Neuronal stem cell (in vitro differentiated cells): ENCODE results near the gene GAR1.

Experiments
- DNase-seq: peaks from one replicate; pipeline ENCODE4 v3.0.0-alpha.2; 2013; ENCODE audit warnings: low spot score
- H2AFZ ChIP-seq: one replicate; pipeline ENCODE4 v1.6.1; 2013; ENCODE audit warnings: mild to moderate bottlenecking, low read length, inconsistent platforms
- H2AK5ac ChIP-seq: 2 replicates; pipeline ENCODE4 v1.6.1; 2013; ENCODE audit warnings: low read depth, mild to moderate bottlenecking, inconsistent platforms, low read length, moderate library complexity, mixed read lengths
- H2BK120ac ChIP-seq: 2 replicates; pipeline ENCODE4 v1.6.1; 2013; ENCODE audit warnings: low read depth, mild to moderate bottlenecking, inconsistent platforms, low read length, moderate library complexity, mixed read lengths
- H2BK12ac ChIP-seq: one replicate; pipeline ENCODE4 v1.6.1; 2013; ENCODE audit warnings: low read length, inconsistent platforms
- H2BK15ac ChIP-seq: 2 replicates; pipeline ENCODE4 v1.6.1; 2013; ENCODE audit warnings: mild to moderate bottlenecking, low read length, inconsistent platforms, mixed read lengths
- H2BK5ac ChIP-seq: one replicate; pipeline ENCODE4 v1.6.1; 2013; ENCODE audit warnings: inconsistent platforms, mild to moderate bottlenecking, low read length, moderate library complexity
- H3K14ac ChIP-seq: one replicate; pipeline ENCODE4 v1.6.1; 2013; ENCODE audit warnings: low read length, inconsistent platforms
- H3K18ac ChIP-seq: 2 replicates; pipeline ENCODE4 v1.6.1; 2013; ENCODE audit warnings: low read length, inconsistent platforms
- H3K23ac ChIP-seq: 2 replicates; pipeline ENCODE4 v1.6.1; 2013; ENCODE audit warnings: low read depth, mild to moderate bottlenecking, mixed read lengths, low read length, inconsistent platforms; ENCODE audit not compliant: poor library complexity
- H3K27ac ChIP-seq: replicated peaks from 3 replicates; pipeline ENCODE4 v1.5.1; 2013; ENCODE audit warnings: low read length, inconsistent platforms
- H3K27me3 ChIP-seq, 3 experiments: 2 replicates each; pipeline ENCODE4 v1.6.1; 2013; ENCODE audit warnings: low read length in 3 of 3, mild to moderate bottlenecking in 2 of 3, inconsistent platforms in 1 of 3, low read depth in 1 of 3, mixed read lengths in 1 of 3, moderate library complexity in 1 of 3; ENCODE audit not compliant: control insufficient read depth in 3 of 3, insufficient read depth in 3 of 3
- H3K36me3 ChIP-seq, 2 donors: replicated peaks in 1 of 2; 2 replicates each; pipeline ENCODE4 v1.6.1; 2013; ENCODE audit warnings: low read length in 2 of 2; ENCODE audit not compliant: control insufficient read depth in 2 of 2, insufficient read depth in 2 of 2
- H3K4ac ChIP-seq: 2 replicates; pipeline ENCODE4 v1.6.1; 2013; ENCODE audit warnings: inconsistent platforms, mild to moderate bottlenecking, low read length, moderate library complexity
- H3K4me1 ChIP-seq, 2 donors: 1 replicate in 1 of 2; 2 replicates in 1 of 2; pipeline ENCODE4 v1.6.1; 2013; ENCODE audit warnings: low read length in 2 of 2, low read depth in 1 of 2; ENCODE audit not compliant: control insufficient read depth in 2 of 2, insufficient read depth in 1 of 2
- H3K4me2 ChIP-seq: one replicate; pipeline ENCODE4 v1.6.1; 2013; ENCODE audit warnings: mild to moderate bottlenecking, low read length, inconsistent platforms; ENCODE audit not compliant: insufficient read depth, poor library complexity, severe bottlenecking
- H3K4me3 ChIP-seq, 2 donors: 2 replicates each; pipeline ENCODE4 v1.5.1; 2013; ENCODE audit warnings: low read length in 2 of 2, mild to moderate bottlenecking in 2 of 2, inconsistent platforms in 1 of 2, moderate library complexity in 1 of 2
- H3K79me1 ChIP-seq: one replicate; pipeline ENCODE4 v1.6.1; 2013; ENCODE audit warnings: low read depth, mild to moderate bottlenecking, inconsistent platforms, low read length, moderate library complexity
- H3K9ac ChIP-seq: one replicate; pipeline ENCODE4 v1.6.1; 2013; ENCODE audit warnings: mild to moderate bottlenecking, low read depth, low read length, inconsistent platforms; ENCODE audit not compliant: poor library complexity
- H3K9me3 ChIP-seq, 2 donors: replicated peaks in 1 of 2; 2 replicates each; pipeline versions ENCODE3 to v1.6.1; 2013; ENCODE audit warnings: low read length in 2 of 2, mild to moderate bottlenecking in 2 of 2, inconsistent platforms in 1 of 2, low read depth in 1 of 2, mixed read lengths in 1 of 2, moderate library complexity in 1 of 2; ENCODE audit not compliant: control insufficient read depth in 2 of 2, insufficient read depth in 1 of 2
- H4K8ac ChIP-seq: one replicate; pipeline ENCODE4 v1.6.1; 2013; ENCODE audit warnings: low read depth, mild to moderate bottlenecking, inconsistent platforms, low read length, moderate library complexity
- H4K91ac ChIP-seq: one replicate; pipeline ENCODE4 v1.6.1; 2013; ENCODE audit warnings: low read length, low read depth, mild to moderate bottlenecking, inconsistent platforms; ENCODE audit not compliant: poor library complexity
- WGBS, 2 donors: extraction: QIAGEN DNeasy Blood & Tissue Kit; methylation state at CpG; one replicate each; pipeline ENCODE4 v1.1.7; 2013; ENCODE audit warnings: missing lambda C conversion rate in 2 of 2, mixed read lengths in 1 of 2; ENCODE audit not compliant: insufficient read length in 2 of 2, insufficient replicate concordance in 1 of 2; ENCODE audit errors: extremely low coverage in 2 of 2; 5-methylcytosine and 5-hydroxymethylcytosine counted together

Gene GAR1

GRCh38 chr4:109816082-109816442 lies 500 bp downstream of the GAR1 start:
- Histone ChIP-seq H3K27ac (no peak overlapping the region), H2BK5ac (peak overlapping the region; percentile 17), H3K4me1 (peaks cover 5% of the 10 kb centered on the region in 2 donors), H3K4me3 (peak overlapping the region; percentile 92 to 96), H2BK120ac (no peak overlapping the region), H4K91ac (no peak overlapping the region), H4K8ac (no peak overlapping the region), H2AFZ (peak overlapping the region; percentile 90), H2BK15ac (no peak overlapping the region), H3K9me3 (no peaks in the 10 kb centered on the region), H3K23ac (peak overlapping the region; percentile 52), H3K36me3 (peaks cover 9 to 43% of the 10 kb centered on the region in 2 donors), H2AK5ac (no peak overlapping the region), H3K18ac (no peak overlapping the region), H3K4ac (no peak overlapping the region), H3K27me3 (no peaks in the 10 kb centered on the region), H3K79me1 (peaks cover 6% of the 10 kb centered on the region), H3K9ac (peak overlapping the region; percentile 87), H2BK12ac (no peak overlapping the region), H3K14ac (no peak overlapping the region), H3K4me2 (peak overlapping the region; percentile 60)
- no peak for DNase-seq
- WGBS, 2 donors, result no CpG with 5 or more reads among the region's 19 CpGs

- no peak overlapping the region for H2BK12ac ChIP-seq
- H3K79me1 ChIP-seq, result peaks cover 6% of the 10 kb centered on the region
- WGBS, 2 donors, result no CpG with 5 or more reads among the region's 1 CpG
- H3K4me3 ChIP-seq, result peak overlapping the region in 1 of 2 donors; percentile 96
- no peak overlapping the region for H3K4ac ChIP-seq
- H2BK15ac ChIP-seq, result no peak overlapping the region
- H3K9ac ChIP-seq, result no peak overlapping the region
- no peak overlapping the region for H3K4me2 ChIP-seq
- H3K14ac ChIP-seq, result no peak overlapping the region
- H2BK5ac ChIP-seq, result no peak overlapping the region
- H3K18ac ChIP-seq, result no peak overlapping the region
- no peak overlapping the region for H4K91ac ChIP-seq
- H3K9me3 ChIP-seq, result no peaks in the 10 kb centered on the region
- no peak overlapping the region for H3K27ac ChIP-seq
- H3K23ac ChIP-seq, result no peak overlapping the region
- H2AFZ ChIP-seq, result no peak overlapping the region
- no peak overlapping the region for H2AK5ac ChIP-seq
- no peak overlapping the region for H2BK120ac ChIP-seq
- H4K8ac ChIP-seq, result no peak overlapping the region
- H3K4me1 ChIP-seq, result peaks cover 5% of the 10 kb centered on the region in 2 donors
- peaks cover 10 to 50% of the 10 kb centered on the region in 2 donors for H3K36me3 ChIP-seq
- H3K27me3 ChIP-seq, result no peaks in the 10 kb centered on the region
- DNase-seq, result no peak
Measured at GRCh38 chr4:109816894-109817293, 1.3 kb downstream of the GAR1 start.

GRCh38 chr4:109818268-109818667 lies 2.7 kb downstream of the GAR1 start:
- no peak overlapping the region for H4K91ac ChIP-seq
- H3K14ac ChIP-seq, result no peak overlapping the region
- no peak overlapping the region for H3K4me2 ChIP-seq
- H4K8ac ChIP-seq, result no peak overlapping the region
- H3K4ac ChIP-seq, result no peak overlapping the region
- no peak overlapping the region for H3K9ac ChIP-seq
- DNase-seq, result no peak
- no peak overlapping the region for H2BK12ac ChIP-seq
- no peak overlapping the region for H2AK5ac ChIP-seq
- no peak overlapping the region for H2AFZ ChIP-seq
- no peak overlapping the region for H3K18ac ChIP-seq
- no CpG with 5 or more reads among the region's 4 CpGs for WGBS, 2 donors
- H3K9me3 ChIP-seq, result no peaks in the 10 kb centered on the region
- no peaks in the 10 kb centered on the region for H3K27me3 ChIP-seq
- H3K23ac ChIP-seq, result no peak overlapping the region
- H3K79me1 ChIP-seq, result peaks cover 6% of the 10 kb centered on the region
- H2BK15ac ChIP-seq, result no peak overlapping the region
- no peak overlapping the region for H2BK120ac ChIP-seq
- peaks cover 14 to 64% of the 10 kb centered on the region in 2 donors for H3K36me3 ChIP-seq
- no peak overlapping the region for H3K4me3 ChIP-seq
- peaks cover 5% of the 10 kb centered on the region in 2 donors for H3K4me1 ChIP-seq
- H3K27ac ChIP-seq, result no peak overlapping the region
- H2BK5ac ChIP-seq, result no peak overlapping the region

- Histone ChIP-seq H2BK120ac (no peak overlapping the region), H3K4me3 (no peak overlapping the region), H3K4me2 (no peak overlapping the region), H3K27me3 (no peaks in the 10 kb centered on the region), H3K36me3 (peaks cover 14 to 87% of the 10 kb centered on the region in 2 donors), H3K23ac (no peak overlapping the region), H3K9ac (no peak overlapping the region), H3K14ac (no peak overlapping the region), H2BK5ac (no peak overlapping the region), H2AK5ac (no peak overlapping the region), H3K27ac (no peak overlapping the region), H3K9me3 (no peaks in the 10 kb centered on the region), H2BK12ac (no peak overlapping the region), H2AFZ (no peak overlapping the region), H4K91ac (no peak overlapping the region), H3K4me1 (peaks cover 5% of the 10 kb centered on the region in 2 donors), H3K79me1 (peaks cover 6% of the 10 kb centered on the region), H2BK15ac (no peak overlapping the region), H3K4ac (no peak overlapping the region), H3K18ac (no peak overlapping the region), H4K8ac (no peak overlapping the region)
- no peak for DNase-seq
- no CpG with 5 or more reads among the region's 2 CpGs for WGBS, 2 donors
Measured at GRCh38 chr4:109820563-109820962, 5.0 kb downstream of the GAR1 start.
